AML-193 (cell line): Measurements from ENCODE around the gene ATOSA.

Experiments used
- DNase-seq, 2 experiments: peaks; one replicate each; lab custom pipeline; 2025; lab: John Stamatoyannopoulos, UW

Gene ATOSA, protein sequence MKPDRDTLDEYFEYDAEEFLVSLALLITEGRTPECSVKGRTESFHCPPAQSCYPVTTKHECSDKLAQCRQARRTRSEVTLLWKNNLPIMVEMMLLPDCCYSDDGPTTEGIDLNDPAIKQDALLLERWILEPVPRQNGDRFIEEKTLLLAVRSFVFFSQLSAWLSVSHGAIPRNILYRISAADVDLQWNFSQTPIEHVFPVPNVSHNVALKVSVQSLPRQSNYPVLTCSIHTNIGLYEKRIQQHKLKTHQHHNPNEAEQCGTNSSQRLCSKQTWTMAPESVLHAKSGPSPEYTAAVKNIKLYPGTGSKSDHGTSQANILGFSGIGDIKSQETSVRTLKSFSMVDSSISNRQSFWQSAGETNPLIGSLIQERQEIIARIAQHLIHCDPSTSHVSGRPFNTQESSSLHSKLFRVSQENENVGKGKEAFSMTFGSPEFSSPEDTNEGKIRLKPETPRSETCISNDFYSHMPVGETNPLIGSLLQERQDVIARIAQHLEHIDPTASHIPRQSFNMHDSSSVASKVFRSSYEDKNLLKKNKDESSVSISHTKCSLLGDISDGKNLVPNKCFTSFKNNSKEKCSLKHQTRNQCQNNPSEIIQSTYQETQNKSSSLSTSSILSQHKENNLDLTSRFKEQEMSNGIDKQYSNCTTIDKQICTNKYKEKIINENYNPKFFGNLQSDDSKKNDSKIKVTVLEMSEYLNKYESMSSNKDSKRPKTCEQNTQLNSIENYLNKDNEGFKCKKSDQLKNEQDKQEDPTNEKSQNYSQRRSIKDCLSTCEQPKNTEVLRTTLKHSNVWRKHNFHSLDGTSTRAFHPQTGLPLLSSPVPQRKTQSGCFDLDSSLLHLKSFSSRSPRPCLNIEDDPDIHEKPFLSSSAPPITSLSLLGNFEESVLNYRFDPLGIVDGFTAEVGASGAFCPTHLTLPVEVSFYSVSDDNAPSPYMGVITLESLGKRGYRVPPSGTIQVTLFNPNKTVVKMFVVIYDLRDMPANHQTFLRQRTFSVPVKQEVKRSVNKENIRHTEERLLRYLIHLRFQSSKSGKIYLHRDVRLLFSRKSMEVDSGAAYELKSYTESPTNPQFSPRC

DNA sequence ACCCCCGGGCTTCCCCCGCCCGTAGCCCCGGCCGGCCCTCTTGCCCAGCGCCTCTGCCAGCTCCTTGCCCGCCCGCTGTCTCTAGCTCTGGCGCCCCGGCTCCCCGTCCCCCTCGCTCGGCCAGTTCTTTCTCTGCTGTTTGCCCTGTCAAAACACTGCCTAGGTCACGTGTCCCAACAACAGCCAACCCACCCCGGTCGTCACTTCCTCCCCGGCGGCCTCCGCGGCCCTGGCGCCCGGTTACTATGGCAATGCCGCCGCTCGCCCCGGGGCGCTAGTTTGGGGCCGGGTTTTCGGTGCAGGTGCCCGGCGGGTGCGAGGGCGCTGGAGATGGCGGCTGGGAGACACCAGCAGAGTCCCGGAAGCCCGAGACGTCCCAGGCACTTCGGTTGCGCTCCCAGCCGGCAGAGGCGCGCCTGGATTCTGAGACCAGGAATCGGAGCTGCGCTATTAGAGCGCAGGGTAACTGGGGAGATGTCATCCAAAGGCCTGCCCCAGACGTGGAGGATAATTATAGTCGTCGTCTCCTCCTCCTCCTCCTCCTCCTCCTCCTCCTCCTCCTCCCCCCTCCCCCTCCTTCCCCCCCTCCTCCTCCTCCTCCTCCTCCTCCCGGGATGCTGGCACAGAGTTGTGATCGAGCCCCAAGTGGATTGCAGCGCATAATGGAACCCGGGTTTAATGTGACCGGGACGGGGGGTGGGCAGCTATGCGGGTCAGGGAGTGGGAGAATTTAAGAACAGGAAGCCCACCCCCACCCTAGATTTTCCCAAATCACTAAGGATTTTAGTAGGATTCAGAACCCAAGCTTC, at the start of gene ATOSA:
Gene ATOSA (minus strand): TSS at position 157 of the 809 bp plus-strand sequence. CDS start 1,367 bp downstream, outside the sequence.
- DNase-seq = peak; percentile 85 to 86

DNA sequence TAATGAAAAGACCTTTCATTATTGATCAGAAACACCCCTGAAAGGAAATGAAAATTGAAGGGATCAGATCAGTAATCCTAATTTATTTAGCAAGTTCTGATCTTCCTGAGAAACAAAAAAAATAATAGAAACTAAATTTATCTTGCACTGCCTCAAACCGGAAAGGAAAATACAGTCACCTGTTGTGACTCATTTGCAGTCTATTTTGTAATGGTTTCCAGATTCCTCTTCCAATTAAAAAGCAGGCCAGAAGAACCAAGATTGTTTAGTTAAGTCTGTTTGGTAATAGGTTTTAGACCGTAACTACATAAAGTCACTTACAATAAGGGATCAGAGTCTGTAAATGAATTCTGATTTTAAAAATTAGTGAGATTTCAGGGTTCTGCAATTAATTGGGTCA, 49.7 kb upstream of the ATOSA start:
- no peak for DNase-seq

DNA sequence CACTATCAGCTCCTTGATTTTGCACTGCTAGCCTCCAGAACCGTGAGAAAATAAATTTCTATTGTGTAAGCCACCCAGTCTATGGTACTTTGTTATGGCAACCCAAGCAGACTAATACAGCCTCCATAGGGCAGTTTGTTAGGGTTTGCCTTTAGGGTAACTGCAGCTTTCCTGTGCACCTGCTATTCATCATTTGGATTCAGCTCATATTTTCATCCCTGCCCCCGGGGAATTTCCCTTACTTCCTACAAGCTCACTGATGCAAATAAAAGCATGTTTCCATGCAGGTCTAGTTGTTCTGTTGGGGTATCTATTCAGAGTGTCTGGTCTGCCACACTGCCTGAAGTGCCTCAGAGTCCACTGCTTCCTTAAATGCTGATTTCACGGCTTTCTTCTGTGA, 48.6 kb upstream of the ATOSA start:
- no peak for DNase-seq

DNA sequence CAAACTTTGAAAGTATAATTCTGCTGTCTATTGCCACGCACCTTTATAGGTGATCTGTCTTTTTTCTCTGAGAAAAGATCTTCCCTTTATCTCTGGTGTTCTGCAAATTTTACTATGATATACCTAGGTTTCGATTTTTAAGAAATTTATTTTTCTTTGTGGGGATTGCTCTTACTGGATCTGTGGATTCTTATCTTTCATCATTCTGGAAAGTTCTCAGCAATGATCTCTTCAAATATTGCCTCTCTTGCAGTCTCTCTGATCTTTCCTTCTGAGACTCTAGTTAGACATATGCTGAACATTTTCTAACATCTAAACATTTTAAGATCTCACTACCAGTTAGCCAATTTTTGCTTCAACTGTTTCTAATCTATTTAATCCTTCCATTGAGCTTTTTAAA, 47.0 kb upstream of the ATOSA start:
- DNase-seq = no peak

DNA sequence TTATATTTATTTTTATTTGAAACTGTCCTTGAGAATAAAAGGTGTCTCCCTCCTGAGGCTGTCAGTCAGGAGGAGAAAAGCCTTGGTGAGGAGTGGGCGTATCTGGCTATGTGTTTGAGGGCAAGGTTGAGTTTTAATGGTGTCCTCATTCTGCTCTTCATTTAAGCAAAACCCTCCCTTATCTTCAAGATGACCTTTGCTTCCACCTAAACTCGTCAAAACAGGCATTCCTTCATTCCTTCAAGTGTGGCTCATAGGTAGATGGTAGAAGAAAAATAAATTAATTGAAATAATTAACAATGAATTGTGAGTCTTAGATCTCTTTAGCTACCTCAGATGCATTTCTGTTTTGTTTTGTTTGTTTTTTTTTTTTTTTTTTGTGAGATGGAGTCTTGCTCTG, 39.4 kb upstream of the ATOSA start:
- DNase-seq = no peak

DNA sequence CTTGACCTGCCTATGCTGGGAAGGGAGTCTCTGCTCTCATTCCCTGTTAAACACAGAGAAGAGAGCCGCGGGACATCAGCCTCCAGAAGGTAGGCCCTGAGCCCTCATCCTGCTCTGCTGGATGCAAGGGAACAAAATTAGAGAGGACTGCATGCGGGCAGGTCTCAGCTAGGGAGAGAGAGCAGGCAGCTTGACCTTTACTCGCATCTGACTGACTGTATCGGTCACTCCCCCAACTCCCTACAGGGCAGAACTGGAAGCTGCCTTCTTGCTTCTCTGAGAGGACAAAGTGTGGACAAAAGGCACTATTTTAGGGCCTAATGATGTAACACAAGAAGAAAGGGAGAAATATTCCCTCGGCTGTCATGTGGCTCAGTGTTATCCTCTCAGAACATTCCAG, 38.7 kb upstream of the ATOSA start:
- DNase-seq = no peak

DNA sequence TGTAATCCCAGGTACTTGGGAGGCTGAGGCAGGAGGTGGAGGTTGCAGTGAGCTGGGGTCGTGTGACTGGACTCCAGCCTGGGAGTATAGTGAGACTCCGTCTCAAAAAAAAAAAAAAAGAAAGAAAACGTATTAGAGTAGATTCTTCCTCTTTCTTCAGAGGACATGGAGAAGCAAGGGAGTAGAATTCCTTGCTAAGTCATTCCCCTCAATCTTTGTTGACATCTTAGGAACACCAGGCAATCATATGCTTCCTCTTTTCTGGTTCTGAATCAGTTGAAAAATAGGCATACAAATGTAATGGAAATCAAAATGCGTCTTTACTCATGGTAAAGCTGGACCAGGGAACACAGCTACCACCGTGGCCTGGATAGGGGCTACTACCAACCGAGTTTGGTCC, 38.3 kb upstream of the ATOSA start:
- DNase-seq = no peak

DNA sequence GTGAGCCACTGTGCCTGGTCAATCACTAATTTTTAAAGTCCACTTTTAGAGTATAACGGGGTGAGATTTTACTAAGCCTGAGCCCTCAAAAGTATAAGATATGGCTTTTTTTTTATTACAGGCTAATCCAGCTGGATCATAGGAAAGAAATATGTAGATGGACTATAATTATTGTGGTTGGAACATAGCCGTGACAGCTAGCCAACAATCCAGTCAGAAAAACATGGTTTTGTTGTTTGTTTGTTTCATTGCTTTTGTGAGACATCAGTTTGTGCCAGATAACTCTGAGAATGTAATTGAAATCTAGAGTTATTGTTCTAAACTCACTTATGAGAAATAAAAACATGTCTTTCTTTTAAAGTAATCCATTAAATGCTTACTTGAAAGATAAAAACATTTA, 37.3 kb upstream of the ATOSA start:
- no peak for DNase-seq

DNA sequence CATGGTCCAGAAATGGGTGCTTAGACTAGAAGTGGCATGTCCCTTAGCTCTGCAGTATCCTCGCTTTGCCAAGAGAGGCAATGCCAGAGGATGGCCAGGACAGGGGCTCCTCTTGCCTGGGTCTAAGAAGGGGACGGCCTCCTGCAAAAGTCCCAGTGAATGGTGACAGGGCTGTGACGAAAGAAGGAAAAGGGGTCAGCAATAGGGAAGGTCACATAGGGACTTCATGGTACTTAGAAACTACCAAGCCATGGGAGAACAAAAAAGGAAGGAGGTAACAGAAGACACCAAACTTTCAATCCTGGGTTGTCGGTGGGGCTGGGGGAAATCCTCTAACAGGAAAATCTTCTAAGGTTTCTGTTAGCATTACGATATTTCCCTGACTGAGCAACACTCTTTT, 36.2 kb upstream of the ATOSA start:
- no peak for DNase-seq

DNA sequence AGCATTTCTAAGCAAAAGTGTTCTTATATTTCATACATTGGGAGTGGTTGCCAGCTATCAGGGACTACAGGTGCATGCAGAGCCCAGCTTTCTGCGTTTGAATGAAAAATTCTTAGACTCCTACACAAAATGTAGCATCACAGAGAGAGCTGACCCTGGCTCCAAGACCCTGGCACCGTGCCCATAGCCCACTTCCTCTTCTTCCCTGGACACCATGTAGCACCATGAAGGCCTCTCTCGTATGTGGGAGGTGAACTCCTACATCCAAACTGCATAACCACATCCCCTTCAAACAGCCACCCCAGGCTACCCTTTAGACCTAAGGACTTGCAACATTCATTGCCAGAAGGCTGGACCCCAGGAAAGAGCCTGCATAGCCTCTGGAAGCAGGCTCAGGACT, 35.8 kb upstream of the ATOSA start:
- DNase-seq = peak in 1 of 2 experiments; percentile 5

DNA sequence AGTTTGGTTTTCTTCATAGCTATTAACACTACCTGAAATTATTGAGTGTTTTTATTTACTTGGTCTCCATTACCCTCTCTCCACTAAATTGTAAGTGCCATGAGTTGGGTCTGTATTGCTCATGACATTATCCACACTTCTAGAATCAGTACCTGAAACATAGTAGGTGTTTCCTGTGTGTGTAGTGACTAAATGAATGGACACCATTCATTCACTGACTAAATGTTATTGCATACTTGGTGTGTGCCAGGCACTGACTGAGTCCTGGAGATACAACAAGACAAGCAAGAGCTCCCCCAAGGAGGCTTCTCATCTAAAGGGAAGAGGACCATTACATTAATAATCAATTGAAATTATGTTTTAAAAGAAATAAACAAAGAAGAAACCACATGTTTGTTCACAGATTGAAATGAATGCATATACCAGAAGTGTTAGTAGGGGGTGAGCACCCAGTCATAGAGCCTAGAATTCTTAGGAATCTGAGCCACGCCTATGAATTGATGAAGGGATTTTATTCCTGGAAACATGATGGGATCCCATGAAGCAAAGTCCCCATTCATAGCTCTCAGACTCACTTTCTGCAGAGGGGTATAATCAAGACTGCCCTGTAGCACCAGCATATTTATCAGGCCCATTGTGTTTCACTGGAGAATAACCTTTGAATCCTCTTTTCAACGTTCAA, 31.7 kb upstream of the ATOSA start:
- no peak for DNase-seq

DNA sequence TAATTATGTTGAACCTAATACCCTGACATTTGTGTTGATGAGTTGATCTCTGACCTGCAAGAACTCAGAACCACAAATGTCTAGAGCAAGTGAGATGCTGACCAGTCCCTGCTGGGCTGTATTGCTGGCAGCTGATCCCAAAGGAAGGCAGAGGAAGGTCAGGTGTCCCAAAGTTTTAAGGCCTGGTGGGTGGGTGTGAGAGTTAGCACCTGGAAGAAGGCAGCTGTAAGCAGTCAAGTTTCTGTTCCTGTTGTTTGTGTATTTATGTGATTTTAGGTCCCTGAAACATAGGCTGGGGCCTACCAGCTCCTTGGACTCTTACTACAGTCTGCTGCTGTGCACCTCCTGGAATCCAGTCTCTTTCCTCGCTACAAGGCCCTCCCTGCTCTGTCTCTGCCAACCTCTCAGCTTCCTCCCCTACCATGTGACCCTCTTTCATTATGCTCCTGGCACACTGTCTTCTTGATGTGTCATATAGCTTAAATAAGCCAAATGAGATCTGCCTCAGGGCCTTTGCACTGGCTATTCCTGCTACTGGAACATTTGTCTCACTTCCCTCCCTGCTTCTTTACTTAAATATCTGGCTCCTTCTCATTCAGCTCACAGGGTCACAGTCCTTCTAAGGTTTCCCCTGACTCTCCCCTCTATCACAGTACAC, 31.0 kb upstream of the ATOSA start:
- no peak for DNase-seq

DNA sequence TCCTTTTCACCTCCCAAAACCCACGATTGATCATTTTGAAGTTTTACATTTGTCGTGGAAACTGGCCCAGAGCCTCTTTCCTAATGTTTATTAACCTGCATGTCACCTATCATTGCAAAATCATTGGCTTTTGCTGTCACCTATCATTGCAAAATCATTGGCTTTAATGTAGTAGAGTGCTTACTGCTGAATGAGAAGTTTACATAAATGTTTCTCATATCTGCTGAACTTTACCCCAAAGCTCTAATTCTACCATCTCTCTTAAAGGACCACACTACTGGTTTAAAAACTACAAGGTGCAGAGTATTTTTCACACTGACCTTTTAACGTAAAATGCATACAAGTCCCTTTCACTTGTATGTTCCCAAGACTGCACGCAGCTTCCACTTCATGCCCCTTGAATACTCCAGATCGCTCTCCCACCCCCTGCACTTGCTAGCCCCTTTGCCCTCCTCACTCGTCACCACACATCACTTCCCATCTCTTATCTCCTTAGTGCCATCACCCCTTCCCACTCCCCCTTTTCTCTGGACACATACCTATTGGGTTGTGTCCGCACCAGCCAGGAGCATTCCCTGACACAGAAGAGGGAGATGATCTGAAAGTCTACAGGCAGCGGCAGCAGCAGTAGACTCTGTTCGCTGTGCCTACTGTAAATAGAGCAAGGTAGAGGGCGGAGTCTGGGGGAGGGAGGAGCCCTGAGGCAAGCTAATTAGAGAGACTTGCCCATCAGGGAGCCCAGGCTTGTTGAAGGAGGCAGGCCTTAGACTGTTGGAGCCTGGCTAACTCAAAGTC, 30.2 kb upstream of the ATOSA start:
- DNase-seq = no peak

DNA sequence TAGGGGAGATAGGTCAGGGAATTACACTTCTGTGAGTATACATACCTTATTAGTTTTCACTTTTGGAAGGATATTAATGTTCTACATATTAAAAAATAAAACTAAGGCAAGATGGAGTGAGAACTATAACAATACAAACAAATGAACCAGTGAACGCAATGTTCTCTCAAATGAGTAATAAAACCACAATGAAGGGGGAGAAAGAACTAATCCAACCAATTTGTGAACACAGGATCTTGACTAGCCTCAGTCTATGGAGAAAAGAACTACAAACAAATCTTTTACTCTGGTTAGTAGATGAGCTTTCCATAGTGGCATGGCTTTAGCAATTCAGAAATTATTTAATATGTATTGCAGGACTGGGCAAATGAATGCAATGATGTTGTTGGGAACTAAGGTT, 26.9 kb upstream of the ATOSA start:
- DNase-seq = no peak

DNA sequence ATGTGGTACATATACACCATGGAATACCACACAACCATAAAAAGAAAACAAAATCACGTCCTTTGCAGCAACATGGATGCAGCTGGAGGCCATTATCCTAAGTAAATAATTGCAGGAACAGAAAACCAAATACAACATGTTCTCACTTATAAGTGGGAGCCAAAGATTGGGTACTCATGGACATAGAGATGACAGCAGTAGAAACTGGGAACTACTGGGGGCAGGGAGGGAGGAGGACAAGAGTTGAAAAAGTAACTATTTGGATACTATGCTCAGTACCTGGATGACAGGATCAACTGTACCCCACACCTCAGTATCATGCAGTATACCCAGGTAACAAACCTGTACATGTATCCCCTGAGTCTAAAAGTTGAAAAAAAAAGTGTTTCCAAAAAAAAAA, 23.2 kb upstream of the ATOSA start:
- DNase-seq = no peak

DNA sequence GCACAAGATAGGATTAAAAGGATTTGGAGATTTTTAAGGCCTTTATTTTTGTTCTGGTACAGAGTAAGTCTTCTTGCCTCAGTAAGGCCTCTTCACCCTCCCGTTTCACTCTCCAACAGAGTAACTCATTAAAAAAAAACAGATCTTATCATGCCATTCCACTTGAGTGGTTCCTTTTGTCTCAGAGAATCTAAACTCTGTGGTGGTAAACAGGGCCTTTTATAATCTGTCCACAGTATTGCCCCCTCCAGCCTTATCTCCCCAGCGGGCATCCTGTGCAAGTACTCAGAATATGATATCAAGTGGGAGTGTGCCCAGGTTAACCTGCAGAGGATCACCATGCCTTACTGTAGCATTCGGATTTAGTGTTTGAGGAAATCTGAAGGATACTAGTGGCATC, 20.3 kb upstream of the ATOSA start:
- no peak for DNase-seq

DNA sequence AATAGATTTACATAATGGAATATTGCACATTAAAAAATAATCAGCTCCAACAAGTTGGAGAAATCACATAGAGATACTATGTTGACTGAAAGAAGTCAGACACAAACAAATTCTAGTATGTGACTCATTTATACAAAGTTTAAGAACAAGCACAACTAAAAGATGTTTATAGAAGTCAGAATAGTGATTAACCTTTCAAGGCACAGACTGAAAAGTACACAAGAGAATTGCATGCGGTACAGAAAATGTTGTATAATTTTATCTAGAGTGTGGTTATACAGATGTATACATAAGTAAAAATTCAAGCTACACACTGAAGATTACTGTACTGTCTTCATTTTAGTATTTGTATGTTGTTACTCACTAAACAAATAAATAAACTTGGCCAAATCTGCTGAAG, 19.3 kb upstream of the ATOSA start:
- DNase-seq = no peak

DNA sequence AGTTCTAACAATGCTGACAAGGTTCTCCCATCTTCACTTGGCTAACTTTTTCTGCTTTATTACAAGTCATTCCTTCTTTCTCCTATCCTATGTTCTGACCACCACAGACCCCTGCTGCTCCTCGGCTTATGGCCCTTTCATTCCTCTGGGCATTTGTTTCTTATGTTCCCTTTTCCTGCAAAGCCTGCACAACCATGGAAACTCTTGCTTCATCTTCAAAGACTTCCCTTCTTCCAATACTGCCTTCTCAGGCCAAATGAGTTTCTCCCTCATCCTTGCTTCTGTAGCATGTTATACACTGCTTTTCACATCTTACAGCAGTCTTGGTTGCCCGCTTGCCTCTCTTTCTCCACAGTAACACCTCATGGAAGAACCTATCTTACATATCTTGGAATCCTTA, 17.9 kb upstream of the ATOSA start:
- no peak for DNase-seq

DNA sequence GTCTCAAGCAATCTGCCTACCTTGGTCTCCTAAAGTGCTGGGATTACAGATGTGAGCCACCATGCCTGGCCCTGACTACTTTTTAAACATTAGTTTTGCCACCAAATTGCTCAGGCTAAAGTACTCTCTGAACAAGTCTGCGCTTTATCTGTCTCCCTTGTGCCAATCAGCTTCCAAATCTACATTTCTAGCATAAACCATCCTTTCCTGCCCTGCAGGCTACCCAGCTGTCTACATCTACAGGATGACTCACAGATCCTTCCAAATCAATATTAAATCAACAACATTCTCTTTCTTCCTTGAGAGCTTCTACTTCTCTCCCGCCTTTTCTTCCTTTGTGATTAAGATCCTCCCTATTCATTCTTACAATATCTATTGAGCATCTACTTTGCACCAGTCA, 16.0 kb upstream of the ATOSA start:
- no peak for DNase-seq

DNA sequence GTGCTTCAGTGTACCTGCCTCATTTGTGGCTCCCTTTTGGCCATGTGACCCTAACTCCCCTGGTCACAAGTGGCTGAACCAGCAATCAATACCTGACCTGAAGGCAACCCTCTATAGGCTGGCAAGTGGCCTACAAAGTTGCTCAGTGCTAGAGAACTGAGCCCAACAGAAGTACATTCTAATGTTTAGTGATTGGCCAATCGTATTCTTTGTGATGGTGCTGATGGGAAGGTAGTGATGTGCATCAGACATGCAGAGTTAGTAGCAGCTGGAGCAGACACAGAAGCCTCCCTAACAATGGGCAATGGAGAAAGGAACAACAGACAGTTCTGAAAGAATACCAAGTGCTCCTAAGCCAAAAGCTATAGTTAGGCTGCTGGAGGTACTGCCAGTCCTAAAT, 10.4 kb upstream of the ATOSA start:
- no peak for DNase-seq
